ENCODE results near the gene SORCS2.

Gene SORCS2

DNA sequence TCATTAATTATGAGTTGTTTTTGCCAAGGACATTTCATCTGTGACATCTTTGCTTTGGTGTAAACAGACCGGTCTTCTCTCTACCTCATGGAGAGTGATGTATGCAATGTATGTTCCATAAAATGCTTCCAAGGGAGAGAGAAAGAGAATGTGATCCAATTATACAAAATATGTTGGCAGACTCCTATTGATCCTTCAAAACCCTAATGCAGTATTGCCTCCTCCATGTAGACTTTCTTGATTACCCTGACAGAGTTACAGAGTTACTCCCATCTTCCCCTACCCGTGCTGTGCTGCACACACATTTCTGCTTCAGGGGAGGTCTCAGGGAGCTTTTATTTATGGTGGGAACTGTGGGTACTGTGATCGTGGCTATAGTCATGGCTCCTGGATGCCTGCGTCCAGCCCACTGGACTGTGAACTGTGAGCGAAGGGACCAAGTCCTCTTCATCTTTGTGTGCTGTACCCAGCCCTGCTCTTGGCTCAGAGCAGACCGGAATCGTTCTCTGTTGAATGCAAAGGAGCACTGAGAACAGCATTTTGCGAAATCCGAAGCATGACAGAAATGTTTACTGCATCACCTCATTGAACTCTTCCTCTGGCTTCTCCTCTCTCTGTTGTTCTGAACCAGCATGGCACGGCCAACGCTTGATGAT, 32.7 kb downstream of the SORCS2 start:
- no peak for DNase-seq

- no peak for DNase-seq
These were observed 34.1 kb downstream of the SORCS2 start for GRCh38 chr4:7226439-7226838.

- no peak for DNase-seq
These were observed 34.7 kb downstream of the SORCS2 start for GRCh38 chr4:7227008-7227407.

- no peak for DNase-seq
These were observed 36.4 kb downstream of the SORCS2 start for GRCh38 chr4:7228734-7229133.

DNA sequence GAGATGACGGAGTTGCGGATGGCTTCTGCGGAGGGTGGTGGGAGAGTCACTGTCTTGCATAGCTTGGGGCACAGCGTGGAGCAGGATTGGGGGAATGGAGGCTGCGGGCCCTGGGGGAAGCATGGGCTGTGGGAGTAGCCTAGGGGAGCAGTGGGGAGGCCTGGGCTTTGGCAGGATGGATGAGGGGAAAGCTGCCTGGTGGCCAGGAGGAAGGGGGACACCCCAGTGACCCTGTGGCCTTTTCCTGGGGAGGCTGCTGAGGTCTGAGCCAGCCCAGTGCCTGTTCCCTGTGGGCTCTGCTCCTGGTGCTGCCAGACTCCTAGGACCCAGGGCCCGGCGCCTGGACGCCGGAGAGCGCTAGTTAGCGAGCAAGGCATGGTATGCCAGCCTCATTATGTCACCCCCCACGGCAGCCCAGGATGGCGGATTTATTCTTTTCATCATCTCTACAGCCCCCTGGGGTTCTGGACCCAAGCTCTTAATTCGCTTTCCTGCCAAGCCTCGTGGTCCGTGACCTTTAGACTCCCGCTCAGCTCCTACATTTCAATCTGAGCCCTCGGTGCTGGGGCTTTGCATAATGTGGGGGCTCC, 39.8 kb downstream of the SORCS2 start:
- DNase-seq, result no peak

GRCh38 chr4:7233006-7233580, 40.8 kb downstream of the SORCS2 start:
- no peak for DNase-seq

DNA sequence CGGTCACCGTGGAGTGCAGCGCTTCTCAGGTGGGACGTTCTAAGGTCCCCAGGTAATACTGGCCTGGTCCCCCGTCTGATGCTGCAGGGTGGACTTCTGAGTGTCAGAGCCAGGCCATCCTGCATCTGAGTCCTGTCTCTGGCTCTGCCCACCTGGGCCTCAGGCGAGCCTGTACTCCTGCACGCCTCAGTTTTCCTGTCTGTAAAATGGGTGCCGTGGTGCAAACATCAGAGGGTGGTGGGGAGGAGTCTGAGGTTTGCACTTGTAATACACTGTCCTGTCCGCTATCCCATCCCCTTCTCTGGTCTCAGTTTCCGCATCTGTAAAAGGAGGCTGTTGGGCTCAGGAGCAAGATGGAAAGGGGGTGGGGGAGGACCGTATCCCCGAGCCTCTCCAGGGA, 41.3 kb downstream of the SORCS2 start:
- no peak for DNase-seq

DNA sequence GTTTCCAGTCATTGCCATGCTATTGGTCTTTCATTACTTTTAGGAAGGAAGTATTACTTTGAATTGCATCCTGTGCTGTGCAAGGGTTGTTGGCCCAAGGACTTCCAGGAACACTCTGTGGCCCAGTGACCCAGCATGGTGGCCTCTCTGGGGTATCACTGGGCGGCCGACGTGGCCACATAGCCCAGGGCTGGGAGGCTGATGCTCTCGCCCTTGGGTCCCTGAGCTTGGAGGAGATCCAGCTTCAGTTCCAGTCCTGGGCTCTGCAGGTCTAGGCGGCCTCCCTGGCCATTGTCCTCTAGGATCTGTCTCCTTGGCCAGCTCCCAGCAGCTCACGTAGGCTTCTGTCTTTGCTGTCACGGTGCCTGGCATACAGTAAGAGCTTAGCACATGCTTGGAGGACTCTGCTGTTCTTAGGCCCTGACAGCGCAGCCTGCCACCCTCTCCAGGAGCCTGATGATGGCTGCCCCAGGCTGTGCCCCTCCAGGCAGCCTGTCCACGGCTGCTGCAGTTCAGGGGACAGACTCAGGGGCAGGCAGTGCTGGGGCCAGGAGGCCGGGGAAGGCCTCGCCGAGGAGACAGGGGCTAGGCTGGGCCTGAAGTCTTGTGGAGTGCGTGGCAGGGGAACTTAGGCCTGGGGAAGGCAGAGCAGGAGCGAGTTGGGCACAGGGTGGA, 42.2 kb downstream of the SORCS2 start:
- no peak for DNase-seq

DNA sequence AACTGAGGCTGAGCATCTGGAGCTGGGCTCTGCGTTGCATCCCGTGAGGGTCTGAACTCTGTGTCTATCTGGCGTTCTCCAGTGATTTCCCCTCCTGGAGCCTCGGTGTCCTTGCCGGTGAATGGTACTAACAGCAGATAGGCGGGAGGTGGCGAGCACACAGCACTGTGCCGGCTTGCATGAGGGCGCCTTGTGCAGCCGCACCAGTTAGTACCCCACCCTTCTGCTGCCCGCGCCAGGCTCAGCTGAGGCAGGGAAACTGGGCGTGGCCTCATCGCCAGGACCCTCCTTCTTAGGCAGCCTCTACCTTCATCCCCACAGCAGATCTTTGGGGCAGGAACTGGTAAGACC, 42.7 kb downstream of the SORCS2 start:
- DNase-seq, result no peak

DNA sequence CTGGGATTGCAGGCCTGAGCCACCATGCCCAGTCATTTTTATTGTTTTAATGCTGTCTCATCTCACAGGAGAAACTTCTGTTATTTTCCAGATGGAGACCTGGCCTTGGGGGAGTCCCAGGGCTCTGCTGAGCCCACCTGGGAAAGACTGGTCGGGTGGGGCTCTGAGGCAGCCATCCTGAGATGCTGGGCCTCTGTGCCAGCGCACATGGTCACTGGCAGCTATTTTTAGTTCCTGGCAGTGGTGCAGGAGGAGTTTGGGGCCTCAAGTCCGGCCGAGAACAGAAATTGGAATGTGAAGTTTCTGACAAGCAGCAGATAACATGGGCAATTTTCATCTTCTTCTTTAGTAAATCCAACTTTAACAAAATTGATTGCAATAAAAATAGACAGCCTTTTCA, 44.5 kb downstream of the SORCS2 start:
- DNase-seq, result no peak

GRCh38 chr4:7237873-7238272, 45.5 kb downstream of the SORCS2 start:
- DNase-seq, result no peak

DNA sequence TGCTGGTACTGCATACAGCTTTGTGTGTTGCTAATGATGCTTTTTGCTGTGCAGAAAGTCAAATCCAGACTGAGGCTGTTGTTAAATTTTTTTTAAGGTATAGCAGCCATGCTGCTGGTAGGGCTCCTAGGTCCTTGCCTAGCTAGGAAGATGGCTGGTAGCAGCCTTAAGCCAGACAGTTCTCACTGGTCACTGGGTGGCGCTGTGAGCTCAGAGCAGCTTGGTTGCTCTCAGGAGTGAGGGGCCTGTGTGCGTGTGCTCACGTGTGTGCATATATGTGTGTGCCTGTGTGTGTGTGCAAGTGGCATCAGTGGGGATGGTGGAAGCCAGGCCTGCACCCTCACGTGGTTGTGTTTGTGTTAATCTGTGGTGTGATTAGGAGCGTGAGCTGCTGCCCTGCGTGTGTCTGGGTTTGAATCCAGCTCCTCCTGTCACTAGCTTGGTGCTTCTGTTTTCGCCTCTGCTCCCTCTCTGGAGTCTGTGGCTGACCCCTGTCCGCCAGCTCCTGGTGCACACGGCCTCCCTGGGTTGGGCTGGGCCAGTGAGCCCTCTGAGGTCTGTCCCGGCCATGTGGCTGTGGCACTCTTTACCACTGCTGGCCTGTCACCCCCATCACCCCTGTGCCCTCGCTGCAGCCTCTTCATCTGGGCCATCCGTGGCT, 46.1 kb downstream of the SORCS2 start:
- DNase-seq, result no peak

- DNase-seq, result no peak
These were observed 46.9 kb downstream of the SORCS2 start for GRCh38 chr4:7239101-7239820.

DNA sequence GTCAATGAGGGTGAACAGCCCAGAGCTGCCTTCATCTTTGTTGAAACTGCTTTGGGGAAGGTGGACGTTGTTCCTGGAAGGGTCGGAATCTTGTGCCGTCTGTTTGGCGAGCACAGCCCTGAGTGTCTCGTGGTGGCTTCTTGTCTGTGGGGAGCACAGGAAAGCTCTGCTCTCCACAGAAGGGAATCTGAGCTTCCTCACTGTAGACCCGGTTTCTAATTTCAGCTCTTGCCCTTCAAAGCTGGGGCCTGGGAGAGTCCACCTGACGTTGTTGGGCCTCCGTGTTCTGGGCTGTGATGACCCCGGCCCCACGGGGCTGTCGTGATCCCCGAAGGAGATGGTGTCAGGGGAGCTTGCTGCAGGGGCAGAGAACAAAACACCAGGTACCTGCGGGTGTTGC, 47.5 kb downstream of the SORCS2 start:
- no peak for DNase-seq

- DNase-seq, result no peak
These were observed 48.0 kb downstream of the SORCS2 start for GRCh38 chr4:7240306-7240705.

GRCh38 chr4:7241597-7242125, 49.3 kb downstream of the SORCS2 start:
- DNase-seq, result no peak

- DNase-seq, result no peak
These were observed 50.4 kb downstream of the SORCS2 start for GRCh38 chr4:7242766-7243165.

- no peak for DNase-seq
These were observed 51.4 kb downstream of the SORCS2 start for GRCh38 chr4:7243609-7244330.

DNA sequence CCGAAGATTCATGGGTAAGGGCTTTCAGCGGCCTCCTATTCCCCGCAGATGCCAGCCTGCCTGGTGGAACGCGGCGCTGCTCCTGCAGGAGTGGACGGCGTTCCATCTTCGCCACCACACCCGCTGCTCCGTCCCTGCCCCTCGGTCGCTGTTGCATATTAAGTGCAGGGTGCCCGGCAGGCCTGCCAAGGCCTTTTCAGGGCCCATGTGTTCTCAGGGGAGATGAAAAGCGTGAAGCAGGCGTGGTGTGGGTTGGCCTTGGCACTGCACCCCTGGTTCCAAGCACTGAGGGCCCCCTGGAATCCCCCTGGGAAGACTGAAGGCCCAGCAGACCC, 52.0 kb downstream of the SORCS2 start:
- no peak for DNase-seq

DNA sequence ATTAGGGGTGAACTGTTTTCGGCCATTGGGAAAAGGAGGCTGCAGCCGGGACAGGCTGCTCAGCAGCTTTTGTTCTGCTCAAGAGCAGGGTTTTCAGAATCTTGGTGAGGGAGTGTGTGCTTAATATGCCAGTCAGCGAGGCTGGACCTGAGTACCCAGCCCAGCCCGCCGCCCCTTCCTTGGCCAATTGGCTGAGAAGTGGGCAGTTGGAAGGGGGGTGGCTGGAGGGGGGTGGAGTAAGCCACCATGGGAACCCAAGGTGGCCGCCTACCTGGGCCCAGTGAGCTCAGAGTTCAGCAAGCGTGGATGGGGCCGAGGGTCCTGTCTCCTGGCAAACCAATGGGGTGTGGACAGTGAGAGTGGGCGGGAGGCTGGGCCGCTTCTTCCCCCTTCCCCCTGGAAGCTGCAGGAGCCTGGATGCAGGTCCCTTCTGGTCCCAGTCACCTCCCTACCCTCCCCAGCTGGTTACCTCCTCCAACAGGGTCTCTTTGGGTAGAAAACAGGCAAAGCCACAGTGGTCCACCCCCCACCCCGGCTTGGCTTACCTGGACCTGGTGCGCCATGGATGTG, 52.5 kb downstream of the SORCS2 start:
- no peak for DNase-seq

GRCh38 chr4:7247521-7247920, 55.2 kb downstream of the SORCS2 start:
- DNase-seq, result no peak

- DNase-seq, result no peak
These were observed 55.6 kb downstream of the SORCS2 start for GRCh38 chr4:7247946-7248345.
